Astrocyte of the hippocampus (primary cell): ENCODE measurements around the gene HGS.

Experiments
- DNase-seq: peaks from one replicate; pipeline ENCODE4 v3.0.0; 2011; ENCODE audit warnings: low read depth, low spot score

HGS gene

DNA sequence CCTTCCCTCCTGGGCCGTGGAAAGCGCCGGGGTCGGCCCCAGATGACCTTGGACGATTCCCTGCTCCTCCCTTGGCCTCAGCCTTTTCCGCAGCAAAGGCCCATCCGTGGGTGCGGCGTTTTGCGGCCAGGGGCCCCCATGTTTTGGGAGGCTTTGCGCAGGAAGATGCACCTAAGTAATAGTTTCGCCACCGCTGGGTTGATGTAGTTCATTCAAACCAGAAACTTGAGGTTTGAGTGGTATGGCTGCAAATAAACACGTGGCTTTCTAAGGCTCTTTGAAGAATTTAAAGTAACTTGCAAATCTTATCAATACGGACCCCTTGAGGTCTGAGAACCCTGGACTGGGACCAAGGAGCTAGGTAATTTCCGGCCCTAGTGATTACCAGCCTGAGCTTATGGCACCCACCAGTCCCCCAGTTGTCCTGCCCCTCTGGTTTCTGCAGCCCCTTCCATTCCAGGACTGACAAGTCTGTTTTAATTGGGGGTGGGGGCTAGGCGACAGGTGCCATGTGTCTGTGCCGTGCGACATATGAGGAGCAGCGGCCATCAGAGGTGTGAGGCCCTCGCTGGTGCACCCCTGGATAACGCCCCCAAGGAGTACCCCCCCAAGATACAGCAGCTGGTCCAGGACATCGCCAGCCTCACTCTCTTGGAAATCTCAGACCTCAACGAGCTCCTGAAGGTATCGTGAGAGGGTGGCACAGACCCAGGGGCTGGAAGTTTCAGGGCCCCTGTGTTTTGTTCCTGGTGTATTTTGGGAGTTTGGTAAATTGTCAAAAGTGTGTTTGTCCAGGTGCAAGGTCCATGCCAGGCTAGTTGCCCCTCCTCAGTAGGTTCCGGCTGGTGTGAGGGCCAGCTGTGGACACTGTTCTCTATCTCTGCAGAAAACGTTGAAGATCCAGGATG is 20.2 kb downstream of the HGS start:
- DNase-seq = no peak

DNA sequence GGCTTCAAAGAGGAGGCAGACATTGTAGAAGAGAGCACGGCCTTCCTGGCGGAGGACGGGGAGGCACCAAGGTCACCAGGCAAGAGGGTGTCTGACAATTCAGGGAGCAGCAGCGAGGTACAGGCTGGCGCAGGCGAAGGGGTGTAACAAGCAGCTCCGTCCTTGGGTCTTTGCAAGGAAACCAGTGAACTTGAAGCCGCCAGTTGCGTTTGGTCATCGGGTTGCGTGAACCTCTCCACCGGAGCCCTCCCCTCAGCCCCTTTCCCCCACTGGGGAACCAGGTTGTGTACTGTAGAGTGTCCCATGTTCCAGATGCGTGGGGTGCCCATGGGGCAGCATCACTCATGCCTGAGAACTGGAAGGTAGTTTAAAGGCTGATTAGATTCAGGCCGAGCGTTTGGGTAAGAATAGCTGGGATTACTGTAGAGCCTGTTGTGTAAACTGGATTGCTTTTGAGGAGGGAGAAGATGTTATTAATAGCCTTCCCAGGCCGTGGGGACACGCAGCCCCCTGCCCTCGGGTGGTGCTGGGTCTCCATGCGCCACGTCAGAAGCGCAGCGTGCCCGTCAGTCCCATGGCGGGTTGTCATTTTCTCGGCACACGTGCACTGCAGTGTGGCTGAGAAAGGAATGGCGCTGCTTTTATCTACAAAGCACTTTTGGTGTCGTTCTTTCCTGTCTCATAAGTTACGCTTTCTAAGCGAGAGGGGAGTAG is 21.9 kb downstream of the HGS start:
- DNase-seq = no peak

DNA sequence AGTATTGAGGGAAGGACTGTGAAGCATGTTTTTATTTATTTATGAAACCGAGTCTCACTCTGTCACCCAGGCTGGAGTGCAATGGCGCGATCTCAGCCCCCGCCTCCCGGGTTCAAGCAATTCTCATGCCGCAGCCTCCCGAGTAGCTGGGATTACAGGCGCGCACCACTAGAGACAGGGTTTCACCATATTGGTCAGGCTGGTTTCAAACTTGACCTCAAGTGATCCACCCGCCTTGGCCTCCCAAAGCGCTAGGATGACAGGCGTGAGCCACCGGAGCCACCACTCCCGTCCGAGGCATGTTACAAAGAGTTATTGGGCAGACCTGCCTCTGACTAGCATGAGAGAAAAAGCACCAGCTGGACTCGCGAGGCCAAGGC is 22.4 kb downstream of the HGS start:
- no peak for DNase-seq

GRCh38 chr17:81706757-81707624 is 23.2 kb downstream of the HGS start:
- DNase-seq = no peak

GRCh38 chr17:81707725-81708646 is 24.2 kb downstream of the HGS start:
- DNase-seq = no peak

GRCh38 chr17:81708739-81709185 is 25.0 kb downstream of the HGS start:
- no peak for DNase-seq

- DNase-seq = peak; percentile 32
Observed at GRCh38 chr17:81710514-81711308, 26.9 kb downstream of the HGS start.

DNA sequence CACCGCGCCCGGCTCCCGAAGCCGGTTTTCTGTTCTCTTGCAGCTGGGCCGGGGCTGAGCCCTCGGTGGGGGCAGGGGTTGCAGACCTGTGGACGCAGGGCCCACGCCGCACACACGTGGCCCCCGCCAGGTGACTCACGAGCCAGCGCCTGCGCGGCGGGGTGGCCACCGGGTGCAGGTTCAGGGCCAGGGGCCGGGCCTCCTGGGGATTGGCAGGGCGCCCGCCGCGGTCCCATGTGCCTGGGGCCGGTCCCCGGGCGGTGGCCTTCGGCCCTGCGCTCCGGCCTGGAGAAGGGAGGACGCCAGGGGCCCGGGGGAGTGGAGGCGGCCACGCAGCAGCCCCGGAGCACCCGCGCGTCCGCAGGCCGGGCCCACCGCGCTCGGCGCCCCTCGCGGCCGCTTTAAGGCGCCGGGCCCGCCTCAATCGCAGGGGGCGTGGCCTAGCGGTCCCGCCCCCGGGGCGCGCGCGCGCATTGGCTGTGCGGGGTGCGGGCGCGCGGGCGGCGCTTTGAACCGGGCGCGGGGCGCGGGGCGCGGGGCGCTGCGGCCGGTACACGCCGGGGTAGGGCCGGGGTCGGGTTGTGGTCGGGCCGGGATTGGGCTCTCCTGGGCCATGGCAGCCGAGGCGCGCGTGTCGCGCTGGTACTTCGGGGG is 28.1 kb downstream of the HGS start, which contains the start of gene SLC25A10:
Gene SLC25A10, plus strand, starts transcription at position 471 of the 654 bp plus-strand sequence. Its CDS starts 143 bp downstream, at position 614.
- DNase-seq = peak; percentile 91

- DNase-seq = peak; percentile 69
Observed at GRCh38 chr17:81712468-81713003, 28.7 kb downstream of the HGS start.

GRCh38 chr17:81713004-81713555 is 29.3 kb downstream of the HGS start:
- DNase-seq = peak; percentile 40

DNA sequence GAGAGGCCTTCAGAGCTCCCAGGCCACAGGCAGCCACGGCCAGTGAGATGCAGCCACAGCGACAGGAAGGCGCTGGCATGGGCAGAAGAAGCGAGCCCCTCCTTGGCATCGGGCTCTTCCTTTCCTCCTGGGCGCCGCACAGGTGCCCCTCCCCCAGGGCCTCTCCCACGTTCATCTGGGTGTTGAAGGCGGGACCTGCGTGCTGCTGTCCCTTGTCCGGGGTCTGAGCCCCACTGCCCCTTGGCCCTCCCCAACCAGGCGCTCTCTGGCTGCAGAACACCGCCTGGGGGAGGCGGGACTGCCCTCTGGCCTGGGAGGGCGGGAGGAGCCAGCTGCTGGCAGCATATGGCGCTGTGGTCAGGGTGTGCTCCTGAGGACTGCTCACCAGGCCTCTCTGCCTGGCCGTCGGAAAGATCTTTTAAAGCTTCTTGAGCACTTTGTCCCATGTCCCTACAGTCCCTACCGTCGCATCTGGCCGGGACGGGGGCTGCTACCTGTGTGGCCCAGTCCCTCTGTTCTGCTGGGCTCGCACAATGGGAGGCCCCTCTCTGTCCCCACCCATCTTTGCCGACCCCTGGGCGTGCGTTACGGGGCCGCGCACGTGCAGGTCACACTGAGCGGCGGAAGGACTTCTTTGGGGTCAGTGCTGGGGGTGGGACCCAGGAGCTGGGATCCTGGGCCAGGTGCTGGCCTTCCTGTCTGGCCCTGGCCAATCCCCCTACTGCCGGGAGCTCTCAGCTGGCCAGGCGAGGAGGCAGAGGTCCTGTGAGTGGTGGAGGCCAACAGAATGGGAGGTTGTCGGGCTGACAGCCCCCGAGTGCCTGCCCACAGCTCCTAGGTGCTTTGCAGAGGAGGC is 30.0 kb downstream of the HGS start:
- peak; percentile 32 for DNase-seq

DNA sequence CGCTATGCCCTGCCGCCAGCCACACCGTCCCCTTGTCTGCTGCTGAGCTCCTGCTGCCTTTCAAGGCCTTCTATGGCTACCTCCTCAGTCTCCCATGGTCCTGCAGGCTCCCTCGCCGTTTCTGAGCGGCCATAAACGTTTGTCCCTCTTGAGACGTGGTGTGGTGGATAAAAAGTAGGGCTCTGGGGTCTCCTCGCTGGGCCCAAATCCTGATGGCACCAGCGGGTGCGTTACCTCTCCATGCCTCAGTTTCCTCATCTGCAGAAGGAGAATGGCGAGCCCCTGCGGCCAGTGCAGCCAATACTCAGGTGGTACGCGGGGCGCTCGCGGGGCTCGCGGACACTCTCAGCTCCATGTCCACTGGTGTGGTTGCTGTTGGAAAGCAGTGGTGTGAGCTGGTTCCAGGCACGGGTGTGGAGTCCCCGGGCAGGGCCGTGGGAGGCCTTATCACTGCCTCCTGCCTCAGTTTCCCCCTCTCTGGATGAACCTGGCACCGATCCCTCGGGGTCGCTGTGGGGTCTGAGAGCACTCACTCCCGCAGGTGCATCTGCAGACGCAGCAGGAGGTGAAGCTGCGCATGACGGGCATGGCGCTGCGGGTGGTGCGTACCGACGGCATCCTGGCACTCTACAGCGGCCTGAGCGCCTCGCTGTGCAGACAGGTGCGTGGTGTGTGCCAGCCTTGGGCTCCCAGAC is 30.7 kb downstream of the HGS start:
- no peak for DNase-seq

GRCh38 chr17:81715107-81715871 is 31.5 kb downstream of the HGS start:
- no peak for DNase-seq

GRCh38 chr17:81715872-81716673 is 32.3 kb downstream of the HGS start:
- no peak for DNase-seq

- DNase-seq = no peak
Observed at GRCh38 chr17:81716674-81716996, 32.8 kb downstream of the HGS start.
